ENCODE data around the gene MAPK12. TPM values are rescaled to one million over a fixed set of nuclear protein-coding genes. Genes with fewer than 3 reads are reported as not detected.

Gene MAPK12
- total RNA-seq, 1 experiment from 2014 or later = 24.9 TPM

DNA sequence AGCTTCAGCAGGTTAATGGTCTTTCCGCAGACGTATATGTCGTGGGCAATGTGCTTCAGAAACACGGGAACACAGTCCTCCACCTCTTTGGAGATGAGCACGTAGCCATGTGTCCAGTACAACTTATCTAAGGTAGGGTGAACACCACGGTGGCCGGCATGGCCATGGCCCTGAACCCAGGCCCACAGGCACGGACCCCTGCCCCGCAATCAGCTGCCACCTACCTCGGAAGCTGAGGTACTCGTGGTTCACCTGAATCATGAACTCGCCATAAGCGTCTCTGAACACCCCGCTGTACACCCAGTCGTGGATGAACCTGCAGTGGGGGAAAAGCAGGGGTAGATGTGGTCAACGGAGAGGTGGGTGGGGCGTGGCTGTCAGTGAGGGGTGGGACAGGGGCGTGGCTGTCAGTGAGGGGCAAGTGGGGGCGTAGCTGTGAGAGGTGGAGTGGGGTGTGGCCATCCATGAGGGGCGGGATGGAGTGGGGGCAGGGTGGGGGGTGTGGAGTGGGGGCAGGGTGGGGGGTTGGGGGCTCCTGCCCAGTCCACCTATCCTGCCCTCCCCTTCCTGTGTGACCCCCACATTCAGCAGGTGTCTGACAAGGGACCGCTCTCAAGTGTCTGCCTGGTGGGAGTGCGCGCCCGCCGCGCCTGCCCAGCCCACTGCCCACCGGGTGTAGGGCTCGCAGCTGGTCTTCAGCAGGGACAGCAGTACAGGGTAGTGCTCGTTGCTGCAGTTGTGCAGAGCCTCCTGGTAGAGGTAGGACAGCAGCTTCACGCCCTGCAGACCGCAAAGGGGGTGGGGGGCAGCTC, 35.2 kb downstream of the MAPK12 start:
- ChIA-PET POLR2A (no interaction called here), CTCF (interaction anchor here (1.1 kb wide), 1 partner anchor 20 kb away, joined by 3 read pairs; no protein-coding TSS in a partner anchor)
- no peaks in the 10 kb centered on the region for H3K27me3 Mint-ChIP-seq (ENCODE audit: insufficient read depth, unreplicated experiment)
- no peak overlapping the region for H3K27ac Mint-ChIP-seq (ENCODE audit: low read depth, unreplicated experiment)
- intact Hi-C loops (cut with micrococcal nuclease) = no loop called here
- H3K4me3 Mint-ChIP-seq (ENCODE audit: unreplicated experiment) = no peak overlapping the region
- no peaks in the 10 kb centered on the region for H3K4me1 Mint-ChIP-seq (ENCODE audit: insufficient read depth, unreplicated experiment)
- H3K36me3 Mint-ChIP-seq (ENCODE audit: insufficient read depth, unreplicated experiment) = peaks cover 50% of the 10 kb centered on the region
- no peaks in the 10 kb centered on the region for H3K9me3 Mint-ChIP-seq (ENCODE audit: unreplicated experiment)
- BruUV-seq (replicated peaks) = no TSS peak
- DNase-seq (ENCODE audit: unreplicated experiment) = no peak
- TF ChIP-seq, protein P1, sequence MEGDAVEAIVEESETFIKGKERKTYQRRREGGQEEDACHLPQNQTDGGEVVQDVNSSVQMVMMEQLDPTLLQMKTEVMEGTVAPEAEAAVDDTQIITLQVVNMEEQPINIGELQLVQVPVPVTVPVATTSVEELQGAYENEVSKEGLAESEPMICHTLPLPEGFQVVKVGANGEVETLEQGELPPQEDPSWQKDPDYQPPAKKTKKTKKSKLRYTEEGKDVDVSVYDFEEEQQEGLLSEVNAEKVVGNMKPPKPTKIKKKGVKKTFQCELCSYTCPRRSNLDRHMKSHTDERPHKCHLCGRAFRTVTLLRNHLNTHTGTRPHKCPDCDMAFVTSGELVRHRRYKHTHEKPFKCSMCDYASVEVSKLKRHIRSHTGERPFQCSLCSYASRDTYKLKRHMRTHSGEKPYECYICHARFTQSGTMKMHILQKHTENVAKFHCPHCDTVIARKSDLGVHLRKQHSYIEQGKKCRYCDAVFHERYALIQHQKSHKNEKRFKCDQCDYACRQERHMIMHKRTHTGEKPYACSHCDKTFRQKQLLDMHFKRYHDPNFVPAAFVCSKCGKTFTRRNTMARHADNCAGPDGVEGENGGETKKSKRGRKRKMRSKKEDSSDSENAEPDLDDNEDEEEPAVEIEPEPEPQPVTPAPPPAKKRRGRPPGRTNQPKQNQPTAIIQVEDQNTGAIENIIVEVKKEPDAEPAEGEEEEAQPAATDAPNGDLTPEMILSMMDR (IDR thresholded peaks at IDR 0.05; ENCODE audit: unreplicated experiment) = no peak

DNA sequence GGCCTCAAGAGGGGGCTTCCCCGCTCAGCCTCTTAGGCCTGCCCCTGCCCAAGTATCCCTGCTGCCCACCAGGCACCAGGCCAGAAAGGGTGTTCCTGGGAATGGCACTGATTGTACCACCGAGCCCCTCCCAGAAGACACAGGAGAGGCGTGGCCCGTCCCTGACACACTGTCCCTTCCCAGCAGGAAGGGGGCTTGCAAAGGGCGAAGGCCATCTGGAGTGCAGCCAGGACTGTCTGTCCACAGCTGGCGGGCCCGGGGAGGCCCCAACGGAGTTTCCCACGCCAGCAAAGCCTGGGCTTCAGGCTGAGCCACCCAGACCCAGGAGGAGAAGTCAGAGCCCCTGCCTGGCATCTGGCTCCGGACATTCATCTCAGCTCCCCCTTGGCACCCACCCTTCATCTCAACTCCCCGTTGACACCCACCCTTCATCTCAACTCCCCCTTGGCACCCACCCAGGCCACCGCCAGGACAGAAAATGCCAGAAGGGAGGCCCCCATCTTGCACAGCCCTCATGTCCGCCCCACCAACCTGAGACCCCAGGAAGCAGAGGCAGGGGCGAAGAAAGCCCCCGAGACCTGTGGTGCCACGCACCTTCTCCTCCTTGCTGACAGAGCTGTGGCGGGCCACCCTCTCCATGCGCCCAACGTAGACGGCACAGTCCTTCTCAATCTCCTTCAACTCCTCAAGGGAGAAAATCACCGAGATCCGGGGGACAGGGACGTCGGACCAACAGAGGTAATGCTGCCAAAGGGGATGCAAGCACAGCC, 36.1 kb downstream of the MAPK12 start:
- no TSS peak for BruUV-seq (replicated peaks)
- H3K27me3 Mint-ChIP-seq (ENCODE audit: insufficient read depth, unreplicated experiment) = no peaks in the 10 kb centered on the region
- TF ChIP-seq, protein P1 (IDR thresholded peaks at IDR 0.05; ENCODE audit: unreplicated experiment) = no peak
- DNase-seq (ENCODE audit: unreplicated experiment) = no peak
- intact Hi-C loops (cut with micrococcal nuclease) = no loop called here
- ChIA-PET POLR2A (no interaction called here), CTCF (no interaction called here)
- peaks cover 52% of the 10 kb centered on the region for H3K36me3 Mint-ChIP-seq (ENCODE audit: insufficient read depth, unreplicated experiment)
- no peaks in the 10 kb centered on the region for H3K4me1 Mint-ChIP-seq (ENCODE audit: insufficient read depth, unreplicated experiment)
- no peaks in the 10 kb centered on the region for H3K9me3 Mint-ChIP-seq (ENCODE audit: unreplicated experiment)
- no peak overlapping the region for H3K27ac Mint-ChIP-seq (ENCODE audit: low read depth, unreplicated experiment)
- H3K4me3 Mint-ChIP-seq (ENCODE audit: unreplicated experiment) = no peak overlapping the region

DNA sequence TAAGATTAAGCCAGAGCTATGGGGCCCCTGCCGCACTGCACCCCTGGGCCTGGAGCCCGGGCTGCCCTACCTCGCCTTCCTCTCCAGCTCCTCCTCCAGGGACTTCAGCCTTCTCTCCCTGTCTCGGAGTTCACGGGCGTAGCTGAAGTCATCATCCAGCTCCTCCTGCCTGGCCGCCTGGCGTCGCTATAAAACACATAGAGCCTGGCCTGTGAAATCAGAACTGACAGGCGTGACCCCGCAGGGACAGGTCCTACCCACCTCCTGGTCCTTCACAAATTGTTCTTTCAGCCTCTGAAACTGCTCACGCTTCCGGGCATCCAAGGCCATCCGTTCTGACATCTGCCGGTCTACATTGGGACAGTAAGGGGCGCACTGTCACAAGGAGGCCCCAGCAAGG, 37.4 kb downstream of the MAPK12 start:
- intact Hi-C loops (cut with micrococcal nuclease) = no loop called here
- Mint-ChIP-seq H3K36me3 (ENCODE audit: insufficient read depth, unreplicated experiment) (peaks cover 51% of the 10 kb centered on the region), H3K4me3 (ENCODE audit: unreplicated experiment) (no peak overlapping the region), H3K27ac (ENCODE audit: low read depth, unreplicated experiment) (no peak overlapping the region), H3K9me3 (ENCODE audit: unreplicated experiment) (no peaks in the 10 kb centered on the region), H3K27me3 (ENCODE audit: insufficient read depth, unreplicated experiment) (no peaks in the 10 kb centered on the region), H3K4me1 (ENCODE audit: insufficient read depth, unreplicated experiment) (no peaks in the 10 kb centered on the region)
- ChIA-PET POLR2A (no interaction called here), CTCF (interaction anchor here (1.0 to 2.9 kb wide), 2 partner anchors 17 to 25 kb away, joined by 3 to 8 read pairs; no protein-coding TSS in a partner anchor)
- TF ChIP-seq, protein P1 (IDR thresholded peaks at IDR 0.05; ENCODE audit: unreplicated experiment) = no peak
- DNase-seq (ENCODE audit: unreplicated experiment) = no peak
- no TSS peak for BruUV-seq (replicated peaks)

DNA sequence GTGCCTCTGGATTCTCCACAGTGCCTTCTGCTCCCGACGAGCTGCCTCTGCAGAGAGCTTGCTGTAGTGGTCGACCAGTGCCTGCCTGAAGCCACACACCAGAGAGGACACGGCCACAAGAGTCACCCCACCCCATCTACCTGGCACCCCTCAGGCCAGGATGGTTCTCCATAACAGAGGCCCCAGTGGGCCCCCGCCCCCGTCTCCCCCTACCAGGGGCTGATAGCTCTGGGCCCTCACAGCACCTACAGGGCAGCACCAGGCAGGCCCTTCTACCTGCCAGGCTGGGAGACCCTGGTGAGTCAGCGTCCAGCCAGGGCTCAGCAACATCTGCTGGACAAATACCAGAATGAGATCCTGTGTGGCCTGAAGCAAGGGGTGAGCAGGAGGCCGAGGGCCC, 39.0 kb downstream of the MAPK12 start:
- Mint-ChIP-seq H3K9me3 (ENCODE audit: unreplicated experiment) (no peaks in the 10 kb centered on the region), H3K36me3 (ENCODE audit: insufficient read depth, unreplicated experiment) (peaks cover 57% of the 10 kb centered on the region), H3K4me3 (ENCODE audit: unreplicated experiment) (no peak overlapping the region), H3K27ac (ENCODE audit: low read depth, unreplicated experiment) (no peak overlapping the region), H3K4me1 (ENCODE audit: insufficient read depth, unreplicated experiment) (no peaks in the 10 kb centered on the region), H3K27me3 (ENCODE audit: insufficient read depth, unreplicated experiment) (no peaks in the 10 kb centered on the region)
- no peak for DNase-seq (ENCODE audit: unreplicated experiment)
- BruUV-seq (replicated peaks) = no TSS peak
- intact Hi-C loops (cut with micrococcal nuclease) = no loop called here
- ChIA-PET POLR2A (interaction anchor here (0.6 to 1.1 kb wide), 3 partner anchors 21 to 504 kb away, joined by 3 read pairs; no protein-coding TSS in a partner anchor), CTCF (interaction anchor here (2.9 kb wide), 1 partner anchor 18 kb away, joined by 8 read pairs; no protein-coding TSS in a partner anchor)
- TF ChIP-seq, protein P1 (IDR thresholded peaks at IDR 0.05; ENCODE audit: unreplicated experiment) = no peak
